Stimulated activated naive CD8-positive, alpha-beta T cell treated with anti-CD3 and anti-CD28 coated beads, Interleukin-15, amount 100 ng/mL, for 72 hours (primary cell): ENCODE measurements around the gene GPR146.

Experiments used
- ATAC-seq: fragments of 150-1000 bp; cut with Tn5 transposase; 2 replicates; pipeline ENCODE4 v1.10.0; 2021; ENCODE audit warnings: mild to moderate bottlenecking, moderate library complexity
- DNase-seq, 2 donors: peaks; one replicate each; pipeline ENCODE4 v3.0.0; 2021 to 2022
- H3K27ac Mint-ChIP-seq, 2 donors: one replicate each; pipeline ENCODE4 v1.8.0; 2022; ENCODE audit warnings: mild to moderate bottlenecking in 2 of 2, mixed read lengths in 2 of 2, moderate library complexity in 2 of 2
- H3K27me3 Mint-ChIP-seq: one replicate; pipeline ENCODE4 v1.8.0; 2022; ENCODE audit warnings: mixed read lengths
- H3K4me1 Mint-ChIP-seq: one replicate; pipeline ENCODE4 v1.8.0; 2022; ENCODE audit warnings: mild to moderate bottlenecking, mixed read lengths
- H3K4me3 Mint-ChIP-seq, 2 donors: one replicate each; pipeline ENCODE4 v1.8.0; 2022; ENCODE audit warnings: mild to moderate bottlenecking in 2 of 2, mixed read lengths in 2 of 2, moderate library complexity in 1 of 2
- H3K9me3 Mint-ChIP-seq, 2 donors: one replicate each; pipeline ENCODE4 v1.8.0; 2022; ENCODE audit warnings: mixed read lengths in 2 of 2

The GPR146 gene

GRCh38 chr7:1019255-1019785 is 25.0 kb upstream of the GPR146 start:
- peaks cover 0 to 10% of the 10 kb centered on the region in 2 donors for H3K9me3 Mint-ChIP-seq
- peaks cover 14% of the 10 kb centered on the region for H3K4me1 Mint-ChIP-seq
- no peak overlapping the region for H3K27ac Mint-ChIP-seq
- no peak for ATAC-seq
- no peak for DNase-seq
- no peak overlapping the region for H3K4me3 Mint-ChIP-seq
- no peaks in the 10 kb centered on the region for H3K27me3 Mint-ChIP-seq

GRCh38 chr7:1019789-1020610 is 24.3 kb upstream of the GPR146 start:
- Mint-ChIP-seq H3K27ac (no peak overlapping the region), H3K9me3 (peaks cover 0 to 10% of the 10 kb centered on the region in 2 donors), H3K4me1 (peaks cover 15% of the 10 kb centered on the region), H3K4me3 (no peak overlapping the region), H3K27me3 (no peaks in the 10 kb centered on the region)
- DNase-seq: no peak
- ATAC-seq: no peak

DNA sequence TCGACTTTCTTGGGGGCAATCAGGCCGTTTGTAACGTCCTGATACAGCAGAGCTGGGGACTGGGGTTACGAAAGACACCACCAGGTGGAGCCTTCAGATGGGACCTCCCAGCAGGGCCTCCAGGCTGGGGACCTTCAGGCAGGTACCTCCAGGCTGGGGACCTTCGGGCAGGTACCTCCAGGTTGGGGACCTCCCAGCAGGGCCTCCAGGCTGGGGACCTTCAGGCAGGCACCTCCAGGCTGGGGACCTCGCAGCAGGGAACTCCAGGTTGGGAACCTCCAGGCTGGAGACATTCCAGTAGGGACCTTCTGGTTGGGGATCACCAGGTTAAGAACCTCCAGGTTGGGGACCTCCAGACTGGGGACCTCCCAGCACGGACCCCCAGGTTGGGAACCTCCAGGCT is 23.5 kb upstream of the GPR146 start:
- Mint-ChIP-seq H3K4me3 (no peak overlapping the region), H3K9me3 (peaks cover 0 to 10% of the 10 kb centered on the region in 2 donors)

DNA sequence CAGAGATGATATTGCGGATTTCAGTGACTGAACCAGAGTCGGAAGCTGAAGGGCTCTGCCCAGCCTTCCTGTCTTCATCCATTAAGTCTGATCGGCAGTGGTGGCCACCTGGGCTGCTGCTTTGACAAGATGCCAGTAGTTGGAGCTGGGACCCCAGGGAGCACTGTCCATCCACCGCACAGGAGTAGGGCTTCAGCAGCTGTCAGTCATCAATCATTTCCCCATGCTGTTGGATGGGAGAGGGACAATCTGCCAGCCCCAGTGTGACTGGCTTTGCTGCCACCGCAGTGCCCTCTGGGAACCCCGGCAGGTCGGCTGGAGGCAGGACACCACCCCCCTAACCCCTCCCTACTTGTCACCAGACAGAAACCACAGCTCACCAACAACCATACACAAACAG is 23.0 kb upstream of the GPR146 start:
- DNase-seq (no peak), ATAC-seq (no peak)
- Mint-ChIP-seq H3K27me3 (no peaks in the 10 kb centered on the region), H3K27ac (no peak overlapping the region), H3K4me3 (no peak overlapping the region), H3K4me1 (peaks cover 20% of the 10 kb centered on the region), H3K9me3 (peaks cover 0 to 10% of the 10 kb centered on the region in 2 donors)

More for the DNA sequence above, 23.5 kb upstream of the GPR146 start:
- Mint-ChIP-seq H3K4me1 (peaks cover 15% of the 10 kb centered on the region), H3K27me3 (no peaks in the 10 kb centered on the region), H3K27ac (no peak overlapping the region)
- ATAC-seq (peak; percentile 29), DNase-seq (no peak)

DNA sequence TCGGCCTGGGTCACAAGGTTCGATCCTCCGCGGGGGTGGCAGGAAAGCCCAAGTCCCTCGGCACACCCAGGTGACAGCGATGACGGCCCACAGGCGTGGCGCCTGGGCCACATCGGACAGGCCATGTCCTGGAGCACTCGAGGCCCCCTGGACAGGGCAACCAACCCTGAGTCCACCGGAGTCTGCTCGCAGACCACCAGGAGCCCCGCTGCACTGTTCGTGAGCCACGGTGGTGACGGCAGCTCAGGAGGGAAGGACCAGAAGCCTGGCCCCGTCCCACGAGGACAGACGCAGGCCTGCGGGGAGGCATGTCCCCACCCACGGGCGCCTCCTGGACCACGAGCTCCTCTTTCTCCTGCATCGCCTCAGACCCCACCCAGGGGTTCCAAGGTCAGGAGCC is 22.4 kb upstream of the GPR146 start:
- Mint-ChIP-seq H3K27me3 (no peaks in the 10 kb centered on the region), H3K4me1 (peaks cover 26% of the 10 kb centered on the region), H3K9me3 (peaks cover 0 to 10% of the 10 kb centered on the region in 2 donors), H3K4me3 (no peak overlapping the region), H3K27ac (no peak overlapping the region)
- DNase-seq: no peak
- no peak for ATAC-seq

GRCh38 chr7:1022356-1022755 is 22.0 kb upstream of the GPR146 start:
- Mint-ChIP-seq H3K4me1 (peaks cover 30% of the 10 kb centered on the region), H3K27me3 (no peaks in the 10 kb centered on the region), H3K4me3 (no peak overlapping the region)

DNA sequence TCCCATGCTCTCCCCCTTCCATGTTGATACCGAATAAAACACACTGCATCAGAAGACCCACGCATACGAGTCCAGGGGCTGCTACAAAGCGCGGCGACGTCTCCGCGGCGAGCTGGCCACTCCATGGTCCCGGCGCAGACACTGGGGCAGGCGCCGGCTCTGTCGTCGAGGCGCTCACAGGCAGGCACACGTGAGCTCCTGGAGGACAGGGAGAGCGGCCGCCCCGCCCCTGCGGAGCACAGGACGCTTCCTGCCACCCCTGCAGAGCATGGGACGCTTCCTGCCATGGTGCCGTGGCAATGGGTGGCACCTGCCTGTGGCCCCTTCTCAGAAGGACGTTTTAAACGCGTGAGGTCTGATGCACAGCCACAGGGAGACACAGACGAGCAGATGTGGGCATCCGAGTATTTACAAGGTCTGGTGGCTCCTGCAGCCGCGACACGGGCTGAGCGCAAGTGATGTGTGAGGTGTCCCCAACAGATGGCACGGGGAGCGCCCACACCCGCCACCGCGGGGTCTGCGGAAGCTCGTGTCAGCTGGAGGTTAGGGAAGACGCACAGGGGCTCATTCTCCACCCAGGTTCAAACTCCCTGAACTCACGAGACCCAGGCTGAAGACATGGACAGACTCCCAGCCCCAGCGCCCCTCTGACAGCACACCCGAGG is 21.4 kb upstream of the GPR146 start:
- ATAC-seq (no peak), DNase-seq (no peak)
- Mint-ChIP-seq H3K9me3 (peaks cover 0 to 10% of the 10 kb centered on the region in 2 donors), H3K27me3 (no peaks in the 10 kb centered on the region), H3K27ac (peak overlapping the region in 1 of 2 donors; percentile 50), H3K4me1 (peaks cover 33% of the 10 kb centered on the region), H3K4me3 (no peak overlapping the region)

More at GRCh38 chr7:1022356-1022755, 22.0 kb upstream of the GPR146 start:
- H3K27ac Mint-ChIP-seq: peak overlapping the region in 1 of 2 donors; percentile 50
- DNase-seq: no peak
- no peak for ATAC-seq
- H3K9me3 Mint-ChIP-seq: peaks cover 0 to 10% of the 10 kb centered on the region in 2 donors

DNA sequence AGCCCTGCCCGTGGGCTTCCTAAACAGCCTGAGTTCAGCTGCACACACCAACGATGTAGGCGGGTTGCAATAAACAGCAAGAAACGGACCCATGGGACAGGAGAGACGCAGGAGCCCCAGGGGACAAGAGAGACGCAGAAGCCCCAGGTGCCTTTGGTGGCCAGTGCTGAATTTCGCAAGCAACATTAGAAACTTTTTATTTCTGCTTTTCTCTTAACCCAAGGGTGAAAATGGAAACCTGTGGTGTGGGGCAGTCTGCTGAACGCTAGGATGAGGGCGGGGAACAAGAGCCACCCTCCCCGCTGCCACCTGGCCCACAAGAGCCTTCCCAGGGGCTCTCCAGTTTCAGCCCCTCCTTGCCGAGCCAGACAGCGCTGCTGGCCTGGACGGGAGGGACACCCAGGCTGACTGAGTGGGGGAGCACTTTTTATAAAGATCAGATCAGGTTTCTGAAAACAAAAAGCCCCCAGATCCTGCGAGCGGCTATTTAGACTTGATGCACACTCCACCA is 20.0 kb upstream of the GPR146 start:
- H3K27me3 Mint-ChIP-seq: no peaks in the 10 kb centered on the region
- ATAC-seq (no peak), DNase-seq (no peak)
- H3K4me3 Mint-ChIP-seq: no peak overlapping the region
- H3K4me1 Mint-ChIP-seq: peaks cover 34% of the 10 kb centered on the region
- H3K9me3 Mint-ChIP-seq: peaks cover 0 to 10% of the 10 kb centered on the region in 2 donors
- H3K27ac Mint-ChIP-seq: peak overlapping the region; percentile 34 to 42

- Mint-ChIP-seq H3K27ac (no peak overlapping the region), H3K4me3 (no peak overlapping the region), H3K9me3 (peaks cover 0 to 10% of the 10 kb centered on the region in 2 donors), H3K4me1 (peaks cover 41% of the 10 kb centered on the region), H3K27me3 (no peaks in the 10 kb centered on the region)
- ATAC-seq (no peak), DNase-seq (no peak)
Measured at GRCh38 chr7:1024876-1025742, 19.2 kb upstream of the GPR146 start.

GRCh38 chr7:1025743-1026581 is 18.4 kb upstream of the GPR146 start:
- ATAC-seq: no peak

GRCh38 chr7:1026721-1027161 is 17.6 kb upstream of the GPR146 start:
- no peak for ATAC-seq
- Mint-ChIP-seq H3K4me3 (peak overlapping the region; percentile 32 to 45), H3K27me3 (no peaks in the 10 kb centered on the region), H3K4me1 (peaks cover 51% of the 10 kb centered on the region), H3K27ac (no peak overlapping the region), H3K9me3 (peaks cover 0 to 10% of the 10 kb centered on the region in 2 donors)
- DNase-seq: no peak

More at GRCh38 chr7:1025743-1026581, 18.4 kb upstream of the GPR146 start:
- no peak overlapping the region for H3K4me3 Mint-ChIP-seq
- H3K9me3 Mint-ChIP-seq: peaks cover 0 to 10% of the 10 kb centered on the region in 2 donors
- peak overlapping the region in 1 of 2 donors; percentile 48 for H3K27ac Mint-ChIP-seq
- no peaks in the 10 kb centered on the region for H3K27me3 Mint-ChIP-seq
- no peak for DNase-seq
- H3K4me1 Mint-ChIP-seq: peaks cover 49% of the 10 kb centered on the region

GRCh38 chr7:1027242-1028043 is 16.9 kb upstream of the GPR146 start:
- no peak for DNase-seq
- Mint-ChIP-seq H3K27ac (no peak overlapping the region), H3K27me3 (no peaks in the 10 kb centered on the region), H3K4me3 (peak overlapping the region; percentile 61 to 71), H3K4me1 (peaks cover 51% of the 10 kb centered on the region), H3K9me3 (peaks cover 0 to 6% of the 10 kb centered on the region in 2 donors)
- no peak for ATAC-seq

DNA sequence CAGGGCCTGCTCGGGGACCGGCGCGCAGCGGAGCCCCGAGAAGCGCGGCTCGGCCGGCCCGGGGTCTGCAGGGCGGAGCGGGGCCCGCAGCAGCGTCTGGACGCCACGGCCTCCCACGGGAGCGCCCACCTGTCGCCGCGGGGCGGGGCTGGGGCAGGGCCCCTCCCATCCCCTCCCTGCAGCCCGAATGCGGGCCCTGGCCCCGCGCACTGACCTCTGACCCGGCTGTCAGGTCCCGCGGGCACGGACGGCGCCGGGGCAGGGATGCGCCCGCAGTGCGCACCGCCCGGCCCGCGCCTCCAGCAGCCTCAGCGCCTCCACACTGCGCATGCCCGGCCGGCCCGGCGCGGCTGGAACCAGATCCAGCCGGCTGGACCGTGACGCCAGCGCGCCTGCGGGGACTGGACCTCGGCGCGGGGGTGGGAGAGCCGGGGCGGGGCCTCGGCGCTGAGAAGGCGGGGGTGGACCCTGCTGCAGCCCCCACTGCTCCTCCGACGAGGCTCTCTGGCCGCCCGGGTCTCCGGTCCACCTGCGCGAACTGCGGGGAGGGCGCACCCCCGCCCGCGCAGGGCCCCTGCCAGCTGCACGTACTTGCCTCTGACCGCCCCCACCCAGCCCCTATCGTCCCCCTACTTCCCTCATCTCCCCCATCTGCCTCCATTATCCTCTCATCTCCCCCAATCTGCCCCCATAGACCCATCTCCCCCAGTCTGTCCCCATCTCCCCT is 16.1 kb upstream of the GPR146 start:
- H3K27ac Mint-ChIP-seq: peak overlapping the region; percentile 59 to 92
- peaks cover 58% of the 10 kb centered on the region for H3K4me1 Mint-ChIP-seq
- peak; percentile 76 to 87 for DNase-seq
- peak overlapping the region; percentile 75 to 82 for H3K4me3 Mint-ChIP-seq
- peak; percentile 91 for ATAC-seq
- no peaks in the 10 kb centered on the region for H3K9me3 Mint-ChIP-seq
- no peaks in the 10 kb centered on the region for H3K27me3 Mint-ChIP-seq
